ENCODE data around the gene CMTM2.

- TF ChIP-seq CTCF (IDR thresholded peaks at IDR 0.05) (no peak), POLR2A (IDR thresholded peaks at IDR 0.05) (no peak)
These were observed 18.0 kb downstream of the CMTM2 start for GRCh38 chr16:66596986-66597848.
